IPS DF 19.7 (cell line): ENCODE data around the gene DHX29.

Experiments used
- DNase-seq: peaks from one replicate; pipeline ENCODE4 v3.0.0-alpha.2; 2013; ENCODE audit warnings: low read depth, low spot score

Gene DHX29

DNA sequence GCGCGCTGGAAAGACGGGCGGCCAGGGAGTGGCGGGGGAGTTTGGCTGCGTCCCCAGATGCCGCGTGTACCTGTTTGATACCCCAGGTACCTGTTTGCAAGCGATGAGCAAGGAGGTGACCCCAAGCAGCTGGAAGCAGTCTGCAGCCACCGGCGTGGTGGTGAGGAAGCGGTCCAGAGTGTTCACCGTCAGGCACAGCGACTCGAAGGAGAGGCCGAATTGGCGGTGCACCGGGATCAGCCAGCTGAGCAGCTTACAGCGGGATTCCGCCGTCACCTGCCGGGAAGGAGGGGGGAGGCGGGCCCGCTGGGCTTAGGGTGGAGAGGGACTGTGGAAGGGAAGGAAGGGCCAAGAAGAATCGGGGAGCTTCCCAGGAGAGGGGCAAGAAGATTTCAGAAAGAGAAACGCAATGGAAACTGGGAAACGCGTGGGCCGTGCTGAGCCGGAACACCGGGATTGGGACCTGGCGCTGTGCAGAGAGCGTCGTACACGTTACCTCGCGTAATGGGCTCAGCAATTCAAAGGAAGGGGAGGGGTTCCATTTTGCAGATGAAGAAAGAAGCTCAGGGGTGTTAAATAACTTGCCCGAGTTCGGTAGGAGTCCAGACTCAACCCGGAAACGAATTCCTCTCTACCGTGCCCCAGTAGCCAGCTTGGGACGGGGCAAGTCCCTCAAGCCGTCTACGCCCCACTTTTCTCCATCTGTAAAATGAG lies 75.1 kb downstream of the DHX29 start:
- no peak for DNase-seq

DNA sequence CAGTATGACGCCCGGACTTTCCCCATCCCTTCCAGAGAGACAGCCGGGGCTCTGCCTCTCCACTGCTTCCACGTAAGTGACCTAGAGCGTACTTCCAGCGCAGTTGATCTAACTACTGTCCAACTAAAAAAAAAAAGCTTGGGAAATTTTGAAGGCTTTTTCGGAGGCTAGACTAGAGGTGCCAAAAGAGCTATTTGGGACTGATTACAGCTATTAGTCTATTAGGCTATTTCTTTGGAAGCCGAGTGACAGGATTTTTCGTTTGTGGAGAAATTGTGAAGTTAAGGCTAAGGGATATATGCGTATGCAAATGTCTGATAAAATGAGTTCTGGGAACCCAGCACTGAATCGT lies 75.6 kb downstream of the DHX29 start:
- DNase-seq: no peak

DNA sequence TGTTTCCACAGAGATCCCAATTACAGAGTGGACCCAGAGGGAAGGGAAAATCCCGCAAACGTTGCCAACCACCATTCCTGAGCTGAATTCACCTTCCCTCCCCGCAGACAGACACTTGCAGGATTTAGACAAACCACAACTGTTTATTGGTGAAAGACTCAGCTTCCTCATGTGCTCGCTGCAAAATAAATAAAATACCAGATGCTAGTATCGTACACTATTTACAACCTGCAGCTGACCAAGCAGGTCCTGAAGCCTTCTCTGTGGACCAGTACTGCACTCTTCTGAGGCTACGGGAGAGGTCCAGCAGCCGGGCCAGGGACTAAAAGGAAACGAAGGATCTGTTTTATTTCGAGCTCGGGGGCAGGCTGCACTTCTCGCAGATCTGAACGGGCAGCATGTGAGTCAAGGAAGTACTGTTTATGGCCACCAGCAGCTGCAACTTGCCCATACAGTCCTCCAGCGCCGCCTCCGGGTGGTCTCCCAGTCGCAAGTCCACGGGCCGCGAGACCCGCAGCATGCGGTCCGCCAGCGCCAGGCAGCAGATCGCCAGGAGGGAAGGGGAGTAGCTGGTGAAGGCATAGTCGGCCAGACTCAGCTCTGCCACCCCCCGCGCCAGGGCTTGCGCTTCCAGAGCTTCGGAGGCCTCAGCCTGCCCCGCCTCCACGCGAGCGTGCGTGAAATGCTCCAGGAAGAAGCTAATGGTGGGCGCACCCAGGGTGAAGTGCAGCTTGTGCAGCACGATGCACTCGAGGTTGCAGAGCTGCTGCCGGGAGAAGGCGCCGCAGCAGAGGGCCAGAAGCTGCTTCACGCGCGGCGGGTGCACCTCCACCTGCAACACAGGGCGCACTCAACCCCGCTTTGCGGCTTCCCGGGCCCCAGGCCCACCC lies 76.2 kb downstream of the DHX29 start:
- no peak for DNase-seq

DNA sequence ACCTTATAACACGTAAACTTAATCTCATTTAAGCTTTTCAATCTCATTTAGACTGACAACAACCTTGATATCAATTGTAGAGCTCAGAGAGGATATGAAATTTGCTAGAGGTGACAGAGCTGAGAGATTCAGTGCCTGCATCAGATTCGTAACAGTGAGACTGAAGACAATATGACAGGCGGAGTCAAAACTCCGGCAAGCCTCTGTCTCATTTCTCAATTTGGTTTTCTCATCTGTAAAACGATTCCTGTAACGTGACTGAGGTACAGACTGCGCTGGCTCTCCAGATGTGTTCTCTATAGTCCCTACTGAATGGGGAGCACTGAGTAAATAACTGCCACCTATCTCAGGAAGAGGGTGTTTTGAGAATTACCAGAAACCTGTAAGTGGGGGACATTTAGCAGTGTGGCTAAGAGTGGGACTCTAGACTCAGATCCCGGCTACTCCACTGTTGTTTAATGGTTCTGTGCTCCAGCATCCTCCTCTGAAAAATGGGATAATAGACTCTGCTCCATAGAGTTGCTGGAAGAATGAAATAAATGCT lies 77.3 kb downstream of the DHX29 start:
- no peak for DNase-seq

DNA sequence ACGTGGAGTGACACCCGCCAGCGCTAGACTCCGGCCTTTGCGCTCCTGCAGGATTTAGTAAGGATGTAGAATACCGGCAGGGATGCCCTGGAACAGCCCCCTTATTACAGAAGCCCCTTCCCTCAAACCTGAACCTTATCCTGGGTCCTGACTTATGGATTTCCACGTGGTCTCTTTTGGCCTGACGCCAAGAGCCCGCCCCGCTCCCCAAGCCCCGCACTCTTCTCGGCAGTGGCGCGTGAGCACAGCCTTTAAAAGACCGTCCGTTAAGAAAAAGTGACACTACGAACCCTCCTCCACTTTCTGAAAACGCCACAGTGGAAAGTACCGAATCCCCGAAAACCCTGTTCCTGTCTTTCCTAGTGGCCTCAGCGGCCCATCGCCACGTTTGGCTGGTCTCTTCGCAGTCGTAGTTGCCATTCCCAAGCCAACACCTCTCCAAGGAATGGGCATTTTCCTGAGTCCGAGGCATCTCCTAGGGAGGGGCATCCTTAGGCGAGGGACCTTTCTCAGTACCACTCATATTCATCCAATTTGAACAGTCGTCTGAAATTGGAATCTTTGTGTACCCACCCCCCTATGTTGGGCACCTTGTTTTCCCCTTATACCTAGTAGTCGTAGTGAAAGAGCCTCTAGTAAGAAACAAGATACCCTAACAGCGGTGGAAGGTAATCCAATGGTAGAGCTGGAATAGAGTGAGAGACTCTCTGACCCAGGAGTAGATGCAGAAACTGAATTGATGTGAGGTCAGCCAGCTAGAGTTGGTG lies 79.6 kb downstream of the DHX29 start:
- DNase-seq: no peak

DNA sequence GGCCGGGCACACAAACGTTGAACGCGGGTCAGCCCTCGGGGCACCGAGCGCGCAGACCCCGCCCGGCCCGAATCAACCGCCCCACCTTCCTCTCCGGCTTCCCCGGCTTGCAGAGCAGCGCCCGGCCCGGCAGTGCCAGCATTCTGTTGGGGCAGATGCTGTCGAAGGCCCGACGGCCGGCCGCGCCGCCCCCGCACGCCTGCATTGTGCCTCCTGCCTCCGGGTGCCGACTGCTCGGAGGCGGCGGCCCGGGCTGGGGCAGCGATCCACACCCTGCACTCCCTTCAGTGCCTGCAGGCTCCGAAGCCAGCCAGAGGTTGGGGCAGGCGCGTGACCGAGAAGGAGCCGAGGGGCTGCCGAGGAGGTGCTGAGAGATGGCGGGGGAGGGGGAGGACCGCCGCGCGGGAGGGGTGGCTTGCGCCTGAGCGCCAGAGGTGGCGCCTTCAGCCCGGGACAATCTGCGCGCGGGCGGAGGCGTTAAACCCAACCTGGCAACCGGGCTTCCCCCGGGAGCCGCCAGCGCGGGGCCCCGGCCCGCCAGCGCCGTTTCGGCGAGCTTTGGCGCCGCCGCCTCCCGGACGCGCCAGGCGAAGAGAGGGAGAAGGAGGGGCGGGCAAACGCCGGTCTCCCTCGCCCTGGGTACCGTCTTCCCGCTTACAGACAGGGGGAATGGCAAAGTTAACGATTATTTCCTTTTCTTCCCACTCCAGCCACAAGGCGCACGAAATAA lies 80.4 kb downstream of the DHX29 start, which contains the start of gene MCIDAS:
Gene MCIDAS (minus strand): TSS at position 382 of the 730 bp plus-strand sequence. CDS start 177 bp downstream, at position 205.
- no peak for DNase-seq

DNA sequence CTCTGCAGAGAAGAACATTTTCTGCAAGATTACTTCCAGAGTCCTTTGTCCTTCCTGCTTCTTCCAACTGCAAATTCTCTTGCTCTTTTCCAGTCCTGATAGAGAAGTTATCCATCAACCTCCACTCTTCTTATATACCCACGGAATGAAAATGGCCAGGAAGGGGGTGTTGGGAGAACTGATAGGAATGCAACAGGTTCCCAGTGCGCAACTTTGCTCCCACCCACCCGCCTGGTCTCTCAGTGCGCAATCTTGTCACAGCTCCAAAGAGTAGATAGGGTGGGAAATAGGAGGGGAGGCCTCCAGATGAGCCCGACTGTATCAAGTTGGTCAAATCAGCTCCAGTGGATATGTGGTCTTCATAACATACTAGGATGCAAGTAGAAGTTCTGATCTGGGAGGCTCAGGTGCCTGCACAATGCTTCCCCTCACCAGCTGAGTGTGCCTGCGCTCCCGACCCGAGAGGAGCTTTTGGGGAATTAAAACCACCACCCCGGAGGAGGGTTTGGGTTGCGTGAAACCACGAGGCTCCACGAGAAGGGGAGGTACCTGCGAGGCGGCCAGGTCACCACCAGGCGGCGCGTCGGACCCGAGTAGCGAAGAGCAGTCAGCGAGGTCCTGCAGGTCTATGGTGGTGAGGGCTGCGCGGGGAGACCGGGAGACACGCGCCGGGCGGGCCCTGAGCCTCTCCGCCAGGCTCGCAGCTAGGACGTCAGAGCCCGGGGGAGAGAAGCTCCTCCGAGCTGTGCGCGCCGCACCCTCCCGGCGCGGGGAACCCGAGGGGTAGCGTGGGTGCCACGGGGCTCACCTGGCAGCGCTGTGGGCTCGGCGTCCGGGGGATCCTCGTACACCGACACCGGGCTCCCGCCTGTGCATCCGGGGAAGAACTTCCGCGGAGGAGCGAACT lies 81.2 kb downstream of the DHX29 start:
- DNase-seq: no peak

DNA sequence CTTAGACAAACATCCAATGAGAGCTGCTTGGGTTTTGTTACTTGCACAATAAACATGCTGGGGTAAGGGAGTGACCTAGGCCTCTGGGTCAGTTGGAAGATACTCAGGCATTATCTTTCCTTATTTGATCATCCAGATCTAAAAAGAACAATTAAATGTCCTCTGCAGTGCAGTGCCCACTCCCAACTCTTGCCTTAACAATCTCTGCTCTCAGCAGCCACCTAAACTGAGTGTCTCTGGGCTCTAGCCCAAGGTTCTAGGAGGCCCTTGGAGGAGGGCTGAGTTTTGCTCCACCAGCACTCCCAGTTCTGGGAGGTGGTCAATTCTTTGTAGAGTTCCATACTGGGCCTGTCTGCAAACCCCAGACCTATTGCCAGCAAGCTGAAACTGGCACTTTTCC lies 82.1 kb downstream of the DHX29 start:
- DNase-seq: no peak

DNA sequence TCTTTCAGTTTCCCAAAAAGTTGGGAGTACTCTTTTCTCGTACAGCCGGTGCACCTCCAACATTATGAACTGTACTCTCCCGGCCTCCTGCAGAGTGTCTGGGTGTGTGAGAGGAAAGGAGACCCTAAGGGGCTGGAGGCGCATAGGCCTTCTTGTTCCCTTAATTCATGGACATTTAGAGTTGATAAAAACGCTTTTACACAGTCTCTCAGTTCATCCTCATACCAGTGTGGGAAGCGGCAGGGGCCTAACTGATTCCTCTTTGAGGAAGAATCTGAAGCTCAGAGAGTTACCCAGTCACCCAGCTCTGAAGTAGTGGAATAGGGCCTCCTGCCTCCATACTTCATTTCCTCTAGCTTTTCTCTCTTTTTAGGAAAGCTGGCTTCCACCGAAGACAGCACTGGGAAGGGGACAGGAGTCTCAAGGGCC lies 83.7 kb downstream of the DHX29 start:
- DNase-seq: no peak

DNA sequence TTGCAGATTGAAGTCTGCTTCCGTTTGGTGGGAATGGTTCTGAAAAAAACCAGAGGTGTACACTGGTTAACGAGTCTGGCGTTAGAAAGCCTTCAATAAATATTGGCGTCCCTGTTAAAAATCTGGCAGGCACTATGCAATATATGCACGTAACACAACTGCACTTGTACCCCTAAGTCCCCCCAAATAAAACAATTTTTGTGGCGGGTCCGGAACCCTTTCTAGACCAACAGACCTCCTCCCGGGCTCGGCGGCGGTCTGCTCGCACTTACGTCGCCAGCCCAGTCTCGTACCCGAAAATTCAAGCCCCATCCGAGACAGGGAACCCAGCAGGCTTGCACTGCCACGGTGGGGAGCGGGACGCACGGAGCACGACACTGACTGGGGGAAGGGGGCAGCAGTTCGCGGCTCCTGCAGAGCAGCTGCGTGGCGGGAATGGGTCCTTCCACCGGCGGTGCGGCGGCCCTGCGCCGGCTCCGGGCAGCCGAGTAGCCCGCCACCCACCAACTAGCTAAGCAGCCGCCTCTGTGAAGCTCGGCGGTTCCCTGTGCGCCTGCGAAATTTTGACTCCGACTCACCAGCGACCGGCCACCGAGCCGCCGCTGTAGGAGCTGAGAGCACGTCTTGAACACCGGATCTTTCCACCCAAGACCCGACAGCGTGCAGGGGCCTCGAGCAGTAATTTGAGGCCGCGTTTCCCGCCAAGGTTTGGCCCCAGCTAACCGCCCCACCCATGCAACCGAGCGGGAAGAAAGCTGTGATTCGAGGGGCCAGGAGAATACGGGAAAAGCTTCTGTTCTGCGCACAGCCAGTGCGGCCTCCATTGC lies 84.3 kb downstream of the DHX29 start:
- no peak for DNase-seq

DNA sequence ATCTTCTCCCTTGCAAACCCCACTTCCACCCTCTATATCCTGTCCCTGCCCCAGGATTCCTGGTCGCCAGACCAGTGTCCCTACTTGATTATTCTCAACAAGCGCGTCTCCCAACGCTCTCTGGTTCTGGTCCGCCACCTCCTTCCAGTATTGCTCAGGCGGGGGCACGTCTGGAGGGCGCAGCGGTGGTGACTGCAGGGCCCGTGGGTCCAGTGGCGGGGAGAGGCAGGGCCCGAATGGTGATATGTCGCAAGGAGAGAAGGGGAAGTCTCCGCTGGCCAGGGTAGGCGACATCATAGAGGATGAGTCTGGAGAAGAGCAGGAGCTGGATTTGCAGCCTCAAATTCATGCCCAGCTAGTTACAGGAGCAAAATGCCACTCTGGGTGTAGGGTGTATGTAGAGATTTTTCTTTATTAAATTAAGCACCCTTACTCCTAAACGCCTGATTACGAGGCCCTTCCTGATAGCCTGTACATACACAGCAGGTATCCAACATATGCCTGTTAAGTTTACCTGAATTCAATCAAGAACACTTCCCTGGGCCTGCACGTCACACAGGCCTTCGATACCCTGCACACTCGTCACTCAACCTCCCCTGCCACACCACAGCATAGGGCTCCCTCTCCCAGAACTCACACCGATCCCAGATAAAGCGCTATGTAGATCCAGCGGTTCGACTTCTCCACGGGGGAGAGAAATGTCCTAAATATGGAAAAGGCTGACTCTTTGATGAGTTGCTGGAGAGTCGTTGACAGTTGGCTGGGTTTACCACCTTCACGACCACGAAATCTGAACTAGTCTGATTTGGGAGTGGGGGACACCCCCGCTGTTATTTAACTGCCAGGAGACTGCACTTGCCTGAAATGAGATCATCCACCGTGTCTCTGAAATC lies 85.2 kb downstream of the DHX29 start:
- no peak for DNase-seq

DNA sequence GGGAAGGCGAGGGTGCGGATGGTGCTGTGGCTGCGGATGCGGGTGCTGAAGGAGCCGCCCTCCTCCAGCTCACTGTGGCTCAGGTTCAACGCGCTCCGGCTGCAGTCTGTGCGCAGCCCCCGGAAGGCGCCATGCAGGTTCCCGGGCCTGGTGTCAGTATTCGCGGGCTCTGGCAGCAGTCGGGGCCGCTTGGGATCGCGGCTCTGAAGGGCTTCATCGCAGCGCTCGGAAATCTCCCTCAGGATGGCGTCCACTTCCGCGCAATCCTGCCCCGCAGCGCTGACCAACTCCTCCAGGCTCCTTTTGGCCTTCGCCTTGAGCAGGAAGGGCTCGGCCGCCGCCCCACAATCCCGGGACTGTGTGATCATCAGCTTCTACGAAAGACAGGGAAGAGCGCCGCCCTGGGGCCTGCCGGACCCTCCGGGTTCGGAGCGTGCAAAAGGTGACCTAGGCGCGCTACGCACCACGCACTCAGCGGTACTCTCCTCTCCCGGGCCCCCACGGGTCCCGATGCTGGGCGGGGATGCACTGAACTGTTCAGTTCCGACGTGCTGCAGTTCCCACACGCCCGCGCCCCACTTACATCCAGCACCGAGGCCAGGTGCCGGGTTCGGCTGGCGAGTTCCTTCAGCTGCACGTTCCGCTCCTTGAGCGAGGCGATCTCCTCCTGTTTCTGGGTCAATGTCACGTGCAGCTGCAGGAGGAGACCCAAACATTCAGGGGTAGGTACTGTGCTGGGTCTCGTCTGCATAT lies 86.9 kb downstream of the DHX29 start:
- DNase-seq: no peak

DNA sequence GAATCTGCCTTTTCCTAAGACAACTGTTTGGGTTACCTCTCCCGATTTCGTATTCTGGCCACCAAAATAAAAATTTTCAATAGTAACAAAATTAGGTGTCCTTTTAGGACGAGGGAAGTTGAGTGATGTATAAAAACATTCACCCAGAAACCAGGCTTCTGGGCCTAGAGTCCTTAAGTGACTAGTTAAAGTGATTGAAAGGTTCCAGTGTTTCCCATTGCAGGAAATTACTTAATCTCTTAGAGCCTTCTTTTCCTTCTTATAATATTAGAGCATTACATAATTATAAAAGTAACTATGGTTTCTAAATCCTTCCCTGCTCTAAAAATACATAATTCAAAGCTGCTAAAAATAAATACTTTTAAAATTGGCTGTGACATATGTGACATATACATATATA lies 87.7 kb downstream of the DHX29 start:
- no peak for DNase-seq

DNA sequence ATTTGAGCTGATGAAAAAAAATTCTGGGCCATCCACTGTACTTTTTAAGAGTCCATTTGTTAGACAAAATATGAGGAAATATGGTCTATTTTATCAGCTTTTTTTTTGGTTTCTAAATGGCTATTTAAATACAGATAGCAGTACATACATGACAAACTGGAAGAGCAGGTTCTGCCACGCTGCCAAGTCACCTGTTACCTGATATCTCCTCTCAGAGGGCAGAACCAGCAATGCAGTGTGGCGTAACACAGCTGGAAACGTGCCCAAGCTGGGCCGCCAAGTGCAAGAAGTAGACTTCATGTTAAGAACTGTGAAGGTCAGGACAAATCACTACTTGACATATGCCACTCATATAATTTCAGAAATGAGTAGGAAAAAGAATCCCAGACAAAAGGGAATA lies 88.5 kb downstream of the DHX29 start:
- DNase-seq: no peak

DNA sequence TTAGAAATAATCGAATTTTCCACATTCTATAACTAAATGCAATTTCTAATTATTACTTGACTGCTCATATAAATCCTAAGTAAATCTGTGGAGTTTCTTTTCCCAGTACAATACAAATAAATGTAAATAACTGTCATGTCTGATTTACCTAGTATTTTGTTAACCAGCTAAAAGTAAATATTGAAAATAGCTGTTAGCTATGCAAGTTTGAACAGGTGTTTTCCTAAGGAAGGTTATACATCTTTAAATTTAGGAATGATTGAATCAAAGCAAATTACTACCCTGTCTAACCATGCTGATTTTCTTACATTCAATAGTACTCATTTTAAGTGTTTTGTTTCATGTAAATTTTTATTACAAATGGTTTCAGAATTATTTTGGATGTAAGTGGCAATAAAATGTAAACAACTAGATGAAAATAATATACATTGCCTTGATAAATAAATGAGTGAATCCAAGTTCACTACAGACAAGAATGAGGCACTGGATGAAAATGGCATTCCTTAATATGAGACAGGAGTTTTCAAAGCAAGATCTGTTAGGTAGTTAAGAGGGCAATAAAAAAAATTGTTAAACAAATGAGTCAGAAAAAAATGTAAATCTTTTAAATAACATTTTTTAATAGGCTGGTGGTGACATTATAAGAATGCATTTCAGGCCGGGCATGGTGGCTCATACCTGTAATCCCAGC lies 96.2 kb downstream of the DHX29 start:
- no peak for DNase-seq
